ENCODE results near the gene VPS37C.

VPS37C gene

GRCh38 chr11:61131586-61131985 is 29.6 kb downstream of the VPS37C start:
- no peak for DNase-seq

- no peak for DNase-seq
These were observed 30.0 kb downstream of the VPS37C start for GRCh38 chr11:61131186-61131585.

GRCh38 chr11:61129639-61130523 is 31.3 kb downstream of the VPS37C start:
- DNase-seq: peak; percentile 91

GRCh38 chr11:61128947-61129638 is 32.1 kb downstream of the VPS37C start:
- no peak for DNase-seq

GRCh38 chr11:61127991-61128390 is 33.2 kb downstream of the VPS37C start:
- no peak for DNase-seq

- no peak for DNase-seq
These were observed 35.0 kb downstream of the VPS37C start for GRCh38 chr11:61126256-61126655.

GRCh38 chr11:61125310-61125684 is 35.9 kb downstream of the VPS37C start:
- DNase-seq: no peak

GRCh38 chr11:61124574-61125309 is 36.5 kb downstream of the VPS37C start:
- DNase-seq: no peak

- no peak for DNase-seq
These were observed 37.3 kb downstream of the VPS37C start for GRCh38 chr11:61123775-61124571.

- DNase-seq: no peak
These were observed 38.5 kb downstream of the VPS37C start for GRCh38 chr11:61122761-61123160.

- DNase-seq: no peak
These were observed 39.3 kb downstream of the VPS37C start for GRCh38 chr11:61121917-61122316.

- no peak for DNase-seq
These were observed 39.9 kb downstream of the VPS37C start for GRCh38 chr11:61121192-61121831.

- DNase-seq: peak; percentile 77
These were observed 40.5 kb downstream of the VPS37C start for GRCh38 chr11:61120706-61121191.

- DNase-seq: no peak
These were observed 41.0 kb downstream of the VPS37C start for GRCh38 chr11:61120099-61120705.

- no peak for DNase-seq
These were observed 41.7 kb downstream of the VPS37C start for GRCh38 chr11:61119571-61119970.

GRCh38 chr11:61119055-61119454 is 42.2 kb downstream of the VPS37C start:
- no peak for DNase-seq

GRCh38 chr11:61118406-61118805 is 42.8 kb downstream of the VPS37C start:
- no peak for DNase-seq

- no peak for DNase-seq
These were observed 43.2 kb downstream of the VPS37C start for GRCh38 chr11:61118004-61118403.

- DNase-seq: no peak
These were observed 44.1 kb downstream of the VPS37C start for GRCh38 chr11:61117168-61117520.

- no peak for DNase-seq
These were observed 44.6 kb downstream of the VPS37C start for GRCh38 chr11:61116426-61117167.

Data from CD4-positive, alpha-beta T cell treated with Interleukin-12 subunit alpha and Interleukin-12 subunit beta, for 1 hour (primary cell).